NT2/D1 (cell line): ENCODE results near the gene S100PBP.
"Not testable (repeated sequence)": the region's sequence is repeated elsewhere in the genome, so short reads cannot be mapped to it uniquely, and the experiment has no call there.

Experiments used
- DNase-seq: peaks from one replicate; pipeline ENCODE4 v3.0.0-alpha.2; 2011; ENCODE audit warnings: low read depth, low spot score
- H3K27me3 ChIP-seq: 2 replicates; pipeline ENCODE4 v1.6.0; 2011; ENCODE audit warnings: mild to moderate bottlenecking; ENCODE audit not compliant: insufficient read length, insufficient read depth
- H3K36me3 ChIP-seq: 2 replicates; pipeline ENCODE4 v1.6.1; 2011; ENCODE audit warnings: mild to moderate bottlenecking, low read length, mixed read lengths; ENCODE audit not compliant: insufficient read depth, insufficient read length
- H3K4me1 ChIP-seq: 2 replicates; pipeline ENCODE4 v1.5.1; 2011; ENCODE audit not compliant: insufficient read depth, insufficient read length
- H3K4me3 ChIP-seq: 2 replicates; pipeline ENCODE4 v1.5.1; 2011; ENCODE audit warnings: low read depth; ENCODE audit not compliant: insufficient read length
- H3K9ac ChIP-seq: 2 replicates; pipeline ENCODE4 v1.6.0; 2011; ENCODE audit warnings: low read depth; ENCODE audit not compliant: insufficient read length
- H3K9me3 ChIP-seq: 2 replicates; pipeline ENCODE4 v1.5.1; 2011; ENCODE audit warnings: mild to moderate bottlenecking, low read length; ENCODE audit not compliant: insufficient read depth
- SUZ12 ChIP-seq: IDR thresholded peaks from 2 replicates; pipeline ENCODE4 v1.6.1; 2011; ENCODE audit not compliant: insufficient read length, insufficient read depth; ENCODE audit errors: extremely low read depth
- YY1 ChIP-seq: IDR thresholded peaks from 2 replicates; pipeline ENCODE4 v1.6.1; 2011; ENCODE audit not compliant: insufficient read length, insufficient read depth
- ZNF274 ChIP-seq: IDR thresholded peaks from 2 replicates; pipeline ENCODE4 v1.6.1; 2011; ENCODE audit warnings: mild to moderate bottlenecking, low read depth, low read length

Gene S100PBP

DNA sequence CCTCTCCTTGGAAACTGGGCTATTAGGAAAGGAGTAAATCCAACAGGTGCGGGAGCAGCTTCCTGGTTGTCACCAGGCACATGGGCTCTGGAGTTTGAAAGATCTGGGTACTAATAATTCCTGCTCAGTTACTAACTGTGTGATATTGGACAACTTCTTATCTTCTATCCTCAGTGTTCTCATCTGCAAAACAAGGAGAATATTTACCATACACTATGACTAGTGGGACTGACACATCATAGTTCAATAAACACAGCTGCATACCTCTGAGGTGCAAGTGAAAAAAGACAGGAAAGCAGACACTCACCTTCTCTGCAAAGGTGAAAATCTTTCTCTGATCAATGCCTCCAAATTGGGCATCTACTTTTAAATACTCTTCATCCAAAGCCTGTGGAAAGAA lies 20.0 kb upstream of the S100PBP start:
- H3K9ac ChIP-seq = no peak overlapping the region
- H3K27me3 ChIP-seq = no peaks in the 10 kb centered on the region
- no peaks in the 10 kb centered on the region for H3K9me3 ChIP-seq
- TF ChIP-seq SUZ12 (no peak), YY1 (no peak), ZNF274 (no peak)
- H3K4me1 ChIP-seq = no peaks in the 10 kb centered on the region
- peaks cover 85% of the 10 kb centered on the region for H3K36me3 ChIP-seq
- no peak overlapping the region for H3K4me3 ChIP-seq
- DNase-seq = no peak

DNA sequence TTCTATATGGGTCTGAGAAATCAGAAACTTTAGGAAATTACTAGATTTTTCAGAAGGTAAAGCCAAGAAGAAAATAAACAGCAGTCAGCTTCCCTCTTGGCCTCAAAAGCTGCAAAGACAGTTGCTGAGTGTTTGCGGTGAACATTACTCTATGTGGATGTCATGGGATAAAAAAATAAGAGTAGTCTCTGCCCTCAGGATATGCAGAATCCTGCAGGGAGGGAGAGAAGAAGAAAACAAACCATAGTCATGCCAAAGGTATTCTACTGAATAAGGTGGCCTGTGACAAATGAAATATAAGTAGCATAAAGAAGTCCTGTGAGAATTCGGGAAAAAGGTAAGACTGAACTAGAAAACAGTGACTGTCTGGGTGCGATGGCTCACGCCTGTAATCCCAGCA lies 19.3 kb upstream of the S100PBP start:
- H3K27me3 ChIP-seq = no peaks in the 10 kb centered on the region
- H3K4me1 ChIP-seq = no peaks in the 10 kb centered on the region
- H3K4me3 ChIP-seq = no peak overlapping the region
- H3K9me3 ChIP-seq = no peaks in the 10 kb centered on the region
- peaks cover 89% of the 10 kb centered on the region for H3K36me3 ChIP-seq
- TF ChIP-seq SUZ12 = no peak
- TF ChIP-seq ZNF274 = no peak
- no peak for TF ChIP-seq YY1
- no peak overlapping the region for H3K9ac ChIP-seq
- DNase-seq = no peak

DNA sequence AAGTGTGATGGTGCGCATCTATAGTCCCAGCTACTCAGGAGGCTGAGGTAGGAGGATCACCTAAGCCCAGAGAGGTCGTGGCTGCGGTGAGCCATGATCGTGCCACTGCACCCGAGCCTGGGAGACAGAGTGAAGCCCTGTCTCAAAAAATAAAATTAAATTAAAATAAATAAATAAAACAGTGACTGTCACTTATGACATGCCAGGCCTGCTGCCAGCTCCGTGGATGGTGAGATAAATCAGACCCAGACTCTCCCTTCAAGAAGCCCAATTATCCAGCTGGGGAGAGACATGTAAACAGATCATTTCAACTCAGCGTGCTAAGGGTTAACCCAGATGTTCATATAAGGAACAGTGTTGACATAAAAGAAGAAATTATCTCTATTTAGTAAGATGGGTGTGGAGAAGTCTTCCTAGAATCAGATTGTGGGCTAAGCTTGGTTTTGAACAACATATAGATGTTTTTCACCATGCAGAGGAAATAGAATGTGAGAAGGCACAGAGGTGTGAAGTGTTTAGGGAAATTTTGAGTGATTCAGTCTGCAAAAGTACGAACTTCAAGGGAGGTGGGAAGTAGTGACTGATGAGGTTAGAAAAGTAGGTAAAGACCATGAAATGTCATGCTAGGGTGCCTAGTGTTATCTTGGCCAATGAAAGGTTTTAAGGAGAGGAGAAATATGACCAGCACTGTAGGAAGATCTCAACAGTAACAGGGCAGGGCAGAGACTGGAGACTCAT lies 18.6 kb upstream of the S100PBP start:
- H3K27me3 ChIP-seq = no peaks in the 10 kb centered on the region
- H3K36me3 ChIP-seq = peaks cover 86% of the 10 kb centered on the region
- H3K4me1 ChIP-seq = no peaks in the 10 kb centered on the region
- no peak overlapping the region for H3K9ac ChIP-seq
- DNase-seq = no peak
- TF ChIP-seq YY1 = no peak
- TF ChIP-seq ZNF274 = no peak
- TF ChIP-seq SUZ12 = no peak
- no peaks in the 10 kb centered on the region; the same call in 1 of the 2 replicates for H3K9me3 ChIP-seq
- H3K4me3 ChIP-seq = no peak overlapping the region

DNA sequence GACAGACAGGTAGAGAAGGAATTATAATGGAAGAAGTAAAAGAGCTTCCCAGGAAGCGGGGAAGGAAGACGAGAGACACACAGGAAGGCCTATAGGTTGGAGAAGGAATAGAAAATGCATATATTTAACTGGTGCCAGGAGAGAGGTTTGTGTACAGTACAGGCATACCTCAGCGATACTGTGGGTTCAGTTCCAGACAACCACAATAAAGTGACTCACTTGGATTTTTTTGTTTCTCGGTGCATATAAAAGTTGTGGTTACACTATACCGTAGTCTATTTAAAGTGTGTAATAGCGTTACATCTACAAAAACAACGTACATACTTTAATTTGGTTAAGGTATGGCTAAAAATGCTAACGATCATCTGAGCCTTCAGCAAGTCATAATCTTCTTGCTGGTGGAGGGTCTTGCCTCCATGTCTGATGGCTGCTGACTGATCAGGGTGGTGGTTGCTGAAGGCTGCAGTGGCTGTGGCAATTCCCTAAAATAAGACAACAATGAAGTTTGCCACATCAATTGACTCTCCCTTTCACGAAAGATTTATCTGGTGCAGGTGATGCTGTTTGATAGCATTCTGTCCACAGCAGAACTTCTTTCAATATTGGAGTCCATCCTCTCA lies 16.2 kb upstream of the S100PBP start:
- Histone ChIP-seq H3K27me3 (no peaks in the 10 kb centered on the region), H3K4me3 (no peak overlapping the region), H3K9me3 (peaks cover 16% of the 10 kb centered on the region), H3K4me1 (no peaks in the 10 kb centered on the region), H3K9ac (no peak overlapping the region), H3K36me3 (peaks cover 78% of the 10 kb centered on the region)
- DNase-seq = no peak
- no peak for TF ChIP-seq ZNF274
- no peak for TF ChIP-seq YY1
- TF ChIP-seq SUZ12 = no peak

DNA sequence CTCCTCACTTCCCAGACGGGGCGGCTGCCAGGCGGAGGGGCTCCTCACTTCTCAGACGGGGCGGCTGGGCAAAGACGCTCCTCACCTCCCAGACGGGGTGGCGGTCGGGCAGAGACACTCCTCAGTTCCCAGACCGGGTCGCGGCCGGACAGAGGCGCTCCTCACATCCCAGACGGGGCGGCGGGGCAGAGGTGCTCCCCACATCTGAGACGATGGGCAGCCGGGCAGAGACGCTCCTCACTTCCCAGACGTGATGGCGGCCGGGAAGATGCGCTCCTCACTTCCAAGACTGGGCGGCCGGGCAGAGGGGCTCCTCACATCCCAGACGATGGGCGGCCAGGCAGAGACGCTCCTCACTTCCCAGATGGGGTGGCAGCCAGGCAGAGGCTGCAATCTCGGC lies 13.0 kb upstream of the S100PBP start:
- Histone ChIP-seq H3K36me3 (peaks cover 80% of the 10 kb centered on the region), H3K9me3 (peaks cover 26% of the 10 kb centered on the region)
- not testable (repeated sequence) for H3K9ac ChIP-seq, H3K27me3 ChIP-seq, DNase-seq, H3K4me1 ChIP-seq, H3K4me3 ChIP-seq

DNA sequence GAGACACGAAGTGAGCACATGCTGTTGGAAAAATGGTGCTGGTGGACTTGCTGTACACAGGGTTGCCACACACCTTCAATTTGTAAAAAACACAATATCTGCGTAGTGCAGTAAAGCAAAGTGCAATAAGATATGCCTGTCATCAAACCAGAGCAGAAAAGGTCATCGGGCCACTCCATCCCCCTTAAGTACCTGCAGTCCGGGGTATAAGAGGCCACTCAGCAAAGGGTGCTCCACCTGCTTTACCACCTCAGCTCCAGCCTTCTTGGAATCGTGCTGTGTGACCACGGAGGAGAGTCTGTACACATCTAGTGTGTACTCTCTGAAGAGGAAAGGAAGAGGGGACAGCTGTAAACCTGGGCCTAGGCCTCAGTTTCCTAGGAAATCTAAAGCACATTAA lies 11.2 kb upstream of the S100PBP start:
- peaks cover 81% of the 10 kb centered on the region for H3K36me3 ChIP-seq
- no peaks in the 10 kb centered on the region for H3K4me1 ChIP-seq
- no peak overlapping the region for H3K9ac ChIP-seq
- TF ChIP-seq ZNF274 = no peak
- DNase-seq = no peak
- peaks cover 26% of the 10 kb centered on the region for H3K9me3 ChIP-seq
- no peaks in the 10 kb centered on the region for H3K27me3 ChIP-seq
- H3K4me3 ChIP-seq = no peak overlapping the region

DNA sequence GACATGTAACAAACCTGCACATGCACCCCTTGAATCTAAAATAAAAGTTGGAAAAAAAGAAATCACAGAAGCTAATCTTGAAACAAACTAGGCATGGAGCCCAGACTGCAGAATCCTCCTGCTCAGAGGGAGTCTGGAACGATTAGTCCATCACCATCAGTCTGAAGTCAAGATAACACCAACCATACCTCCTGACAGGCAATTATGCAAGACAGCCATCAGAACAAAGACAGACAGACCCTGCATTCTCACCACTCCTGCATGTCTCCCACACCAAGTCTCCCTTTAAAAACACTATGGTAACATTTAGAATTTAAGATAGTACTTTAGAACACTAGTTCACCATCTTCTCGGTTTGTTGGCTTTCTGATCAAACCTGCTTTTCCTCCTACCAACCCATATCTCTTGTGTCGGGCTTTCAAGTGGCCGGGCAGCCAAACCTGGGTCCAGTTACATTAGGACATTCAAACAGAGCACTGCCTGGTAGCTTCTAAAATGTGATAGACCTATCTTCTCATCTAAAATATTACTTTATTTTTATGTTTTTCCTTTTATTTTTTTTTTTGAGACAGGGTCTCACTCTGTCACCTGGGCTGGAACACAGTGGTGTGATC lies 10.4 kb upstream of the S100PBP start:
- Histone ChIP-seq H3K9ac (no peak overlapping the region), H3K36me3 (peaks cover 85% of the 10 kb centered on the region), H3K4me3 (no peak overlapping the region), H3K4me1 (peaks cover 6% of the 10 kb centered on the region), H3K27me3 (no peaks in the 10 kb centered on the region), H3K9me3 (peaks cover 26% of the 10 kb centered on the region)
- no peak for DNase-seq
- TF ChIP-seq SUZ12 (no peak), ZNF274 (no peak), YY1 (no peak)
